ENCODE data around the gene SSNA1. TPM values are rescaled to one million over a fixed set of nuclear protein-coding genes. Genes with fewer than 3 reads are reported as not detected.
A peak's percentile ranks its signal among the peaks of the same experiment; 100 is the strongest.

Gene SSNA1
- total and polyA plus RNA-seq, 9 of the 15 experiments (the other 6 are each of a cell fraction or from before 2014, with no cell fraction given), result 1.9 to 130 (median 57.1) TPM

- TF ChIP-seq FOXJ3 (CRISPR knock-in tag; IDR thresholded peaks at IDR 0.05) (no peak), YBX1 (IDR thresholded peaks at IDR 0.05) (no peak), DEAF1 (CRISPR knock-in tag; IDR thresholded peaks at IDR 0.05) (no peak), ZNF79 (CRISPR knock-in tag; IDR thresholded peaks at IDR 0.05; ENCODE audit: low read depth) (no peak), ZBTB26 (CRISPR knock-in tag; IDR thresholded peaks at IDR 0.05) (no peak), RERE (CRISPR knock-in tag; IDR thresholded peaks at IDR 0.05; ENCODE audit: borderline replicate concordance) (no peak), GTF2E2 (tag; IDR thresholded peaks at IDR 0.05) (no peak), E2F1 (CRISPR knock-in tag; IDR thresholded peaks at IDR 0.05) (no peak), SIRT6 (IDR thresholded peaks at IDR 0.05; ENCODE audit: low read depth, low read length) (no peak), PTTG1 (tag; IDR thresholded peaks at IDR 0.05; ENCODE audit: low read depth) (no peak), AFF1 (IDR thresholded peaks at IDR 0.05; ENCODE audit: low read depth in 1 of 2, partially characterized antibody in 2 of 2) (no peak), MTA3 (IDR thresholded peaks at IDR 0.05; ENCODE audit: borderline replicate concordance) (peak; percentile 55; the same call in 1 of the 2 replicates)
These were observed 29.1 kb downstream of the SSNA1 start (continued) for GRCh38 chr9:137217276-137218211.
